Neural cell (in vitro differentiated cells): ENCODE data around the gene ARID1B.

Experiments
- EZH2 ChIP-seq: fragments of 200-600, 300-800 bp; shearing (Covaris generic), sonication (generic); IDR thresholded peaks from 2 replicates; pipeline ENCODE4 v1.6.1; 2014; ENCODE audit warnings: antibody characterized with exemption, low read length, borderline replicate concordance, mild to moderate bottlenecking; ENCODE audit not compliant: insufficient read depth, poor library complexity, severe bottlenecking
- POLR2AphosphoS5 ChIP-seq: IDR thresholded peaks from 2 replicates; pipeline ENCODE4 v1.6.1; 2012
- TF ChIP-seq, protein P1 (sequence below): fragments of 450-650 bp; IDR thresholded peaks from 2 replicates; pipeline ENCODE4 v1.5.1; 2014; ENCODE audit warnings: antibody characterized with exemption, mild to moderate bottlenecking, moderate library complexity; ENCODE audit not compliant: poor library complexity, severe bottlenecking

- TF ChIP-seq, protein P1, sequence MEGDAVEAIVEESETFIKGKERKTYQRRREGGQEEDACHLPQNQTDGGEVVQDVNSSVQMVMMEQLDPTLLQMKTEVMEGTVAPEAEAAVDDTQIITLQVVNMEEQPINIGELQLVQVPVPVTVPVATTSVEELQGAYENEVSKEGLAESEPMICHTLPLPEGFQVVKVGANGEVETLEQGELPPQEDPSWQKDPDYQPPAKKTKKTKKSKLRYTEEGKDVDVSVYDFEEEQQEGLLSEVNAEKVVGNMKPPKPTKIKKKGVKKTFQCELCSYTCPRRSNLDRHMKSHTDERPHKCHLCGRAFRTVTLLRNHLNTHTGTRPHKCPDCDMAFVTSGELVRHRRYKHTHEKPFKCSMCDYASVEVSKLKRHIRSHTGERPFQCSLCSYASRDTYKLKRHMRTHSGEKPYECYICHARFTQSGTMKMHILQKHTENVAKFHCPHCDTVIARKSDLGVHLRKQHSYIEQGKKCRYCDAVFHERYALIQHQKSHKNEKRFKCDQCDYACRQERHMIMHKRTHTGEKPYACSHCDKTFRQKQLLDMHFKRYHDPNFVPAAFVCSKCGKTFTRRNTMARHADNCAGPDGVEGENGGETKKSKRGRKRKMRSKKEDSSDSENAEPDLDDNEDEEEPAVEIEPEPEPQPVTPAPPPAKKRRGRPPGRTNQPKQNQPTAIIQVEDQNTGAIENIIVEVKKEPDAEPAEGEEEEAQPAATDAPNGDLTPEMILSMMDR = no peak
- TF ChIP-seq EZH2 = no peak
- no peak for TF ChIP-seq POLR2AphosphoS5
Measured at GRCh38 chr6:156879186-156879585, 102.0 kb downstream of the ARID1B start.
